IPS DF 6.9 (cell line): ENCODE measurements around the gene DKKL1.
"Not testable (repeated sequence)": the region's sequence is repeated elsewhere in the genome, so short reads cannot be mapped to it uniquely, and the experiment has no call there.

Source experiments
- DNase-seq: peaks from one replicate; pipeline ENCODE4 v3.0.0-alpha.2; 2013; ENCODE audit warnings: low read depth, low spot score
- H3K27ac ChIP-seq: one replicate; pipeline ENCODE4 v1.5.1; 2013; ENCODE audit warnings: low read length, control low read depth
- H3K27me3 ChIP-seq: 2 replicates; pipeline ENCODE4 v1.6.1; 2013; ENCODE audit warnings: mild to moderate bottlenecking, low read length; ENCODE audit not compliant: control insufficient read depth, insufficient read depth
- H3K36me3 ChIP-seq: 2 replicates; pipeline ENCODE4 v1.6.1; 2013; ENCODE audit warnings: low read length; ENCODE audit not compliant: control insufficient read depth, insufficient read depth
- H3K4me1 ChIP-seq: 2 replicates; pipeline ENCODE4 v1.6.1; 2013; ENCODE audit warnings: low read length; ENCODE audit not compliant: control insufficient read depth, insufficient read depth
- H3K4me3 ChIP-seq: 2 replicates; pipeline ENCODE4 v1.5.1; 2013; ENCODE audit warnings: mild to moderate bottlenecking, low read length
- H3K9me3 ChIP-seq: 2 replicates; pipeline ENCODE4 v1.6.1; 2013; ENCODE audit warnings: low read length, inconsistent platforms; ENCODE audit not compliant: control insufficient read depth, insufficient read depth
- WGBS: extraction: QIAGEN DNeasy Blood & Tissue Kit; methylation state at CpG from one replicate; pipeline ENCODE4 v1.1.7; 2013; ENCODE audit warnings: mixed read lengths, missing lambda C conversion rate; ENCODE audit not compliant: insufficient read length, insufficient coverage; 5-methylcytosine and 5-hydroxymethylcytosine counted together

The DKKL1 gene

GRCh38 chr19:49364083-49364737 is 533 bp downstream of the DKKL1 start:
- Histone ChIP-seq H3K9me3 (no peaks in the 10 kb centered on the region), H3K27ac (no peak overlapping the region), H3K4me1 (peaks cover 3% of the 10 kb centered on the region; the same call in 1 of the 2 replicates), H3K36me3 (peaks cover 4% of the 10 kb centered on the region; the same call in 1 of the 2 replicates), H3K4me3 (no peak overlapping the region), H3K27me3 (no peaks in the 10 kb centered on the region)
- no CpG with 5 or more reads among the region's 27 CpGs for WGBS
- no peak for DNase-seq

GRCh38 chr19:49366110-49366509 is 2.4 kb downstream of the DKKL1 start:
- Histone ChIP-seq H3K9me3 (peaks cover 5% of the 10 kb centered on the region), H3K4me3 (no peak overlapping the region), H3K4me1 (peaks cover 3% of the 10 kb centered on the region; the same call in 1 of the 2 replicates), H3K27ac (no peak overlapping the region), H3K27me3 (no peaks in the 10 kb centered on the region), H3K36me3 (no peaks in the 10 kb centered on the region)
- DNase-seq: no peak

GRCh38 chr19:49368711-49369358 is 5.2 kb downstream of the DKKL1 start:
- Histone ChIP-seq H3K4me3 (no peak overlapping the region), H3K36me3 (no peaks in the 10 kb centered on the region), H3K27ac (no peak overlapping the region), H3K9me3 (peaks cover 5% of the 10 kb centered on the region), H3K27me3 (no peaks in the 10 kb centered on the region), H3K4me1 (peaks cover 3% of the 10 kb centered on the region; the same call in 1 of the 2 replicates)
- no peak for DNase-seq
- WGBS: no CpG with 5 or more reads among the region's 5 CpGs

- no peaks in the 10 kb centered on the region for H3K36me3 ChIP-seq
- no CpG with 5 or more reads among the region's 3 CpGs for WGBS
- no peaks in the 10 kb centered on the region for H3K4me1 ChIP-seq
- H3K4me3 ChIP-seq: no peak overlapping the region
- no peak overlapping the region for H3K27ac ChIP-seq
- no peaks in the 10 kb centered on the region for H3K27me3 ChIP-seq
- H3K9me3 ChIP-seq: peaks cover 5% of the 10 kb centered on the region
- DNase-seq: no peak
Measured at GRCh38 chr19:49371184-49371583, 7.5 kb downstream of the DKKL1 start.

DNA sequence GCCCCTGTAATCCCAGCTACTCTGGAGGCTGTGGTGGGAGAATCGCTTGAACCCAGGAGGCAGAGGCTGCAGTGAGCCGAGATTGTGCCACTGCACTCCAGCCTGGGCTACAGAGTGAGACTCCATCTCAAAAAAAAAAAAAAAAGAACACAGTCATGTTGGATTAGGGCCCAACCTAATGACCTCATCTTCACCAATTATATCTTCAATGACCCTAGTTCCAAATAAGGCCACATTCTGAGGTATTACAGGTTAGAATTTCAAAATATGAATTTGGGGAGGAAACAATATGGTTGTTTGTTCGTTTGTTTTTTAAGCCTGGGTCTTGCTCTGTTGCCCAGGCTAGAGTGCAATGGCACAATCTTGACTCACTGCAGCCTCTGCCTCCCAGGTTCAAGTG is 9.5 kb downstream of the DKKL1 start:
- not testable (repeated sequence) for H3K4me1 ChIP-seq, H3K27ac ChIP-seq, DNase-seq, H3K9me3 ChIP-seq, H3K36me3 ChIP-seq, H3K27me3 ChIP-seq, H3K4me3 ChIP-seq
- WGBS: no CpG with 5 or more reads among the region's 3 CpGs

- no peak for DNase-seq
- no peak overlapping the region for H3K4me3 ChIP-seq
- peaks cover 2% of the 10 kb centered on the region; the same call in 1 of the 2 replicates for H3K9me3 ChIP-seq
- no peaks in the 10 kb centered on the region for H3K27me3 ChIP-seq
- no CpG with 5 or more reads among the region's 16 CpGs for WGBS
- no peaks in the 10 kb centered on the region for H3K4me1 ChIP-seq
- no peak overlapping the region for H3K27ac ChIP-seq
- H3K36me3 ChIP-seq: no peaks in the 10 kb centered on the region
Measured at GRCh38 chr19:49374665-49375434, 11.2 kb downstream of the DKKL1 start.

- Histone ChIP-seq H3K27me3 (no peaks in the 10 kb centered on the region), H3K4me1 (no peaks in the 10 kb centered on the region), H3K27ac (no peak overlapping the region), H3K36me3 (no peaks in the 10 kb centered on the region), H3K9me3 (no peaks in the 10 kb centered on the region), H3K4me3 (no peak overlapping the region)
- DNase-seq: no peak
- WGBS: no CpG with 5 or more reads among the region's 3 CpGs
Measured at GRCh38 chr19:49378512-49378911, 14.8 kb downstream of the DKKL1 start.

GRCh38 chr19:49380391-49380790 is 16.7 kb downstream of the DKKL1 start:
- no peaks in the 10 kb centered on the region for H3K27me3 ChIP-seq
- no peaks in the 10 kb centered on the region for H3K9me3 ChIP-seq
- no CpG with 5 or more reads among the region's 3 CpGs for WGBS
- no peaks in the 10 kb centered on the region for H3K36me3 ChIP-seq
- H3K4me3 ChIP-seq: no peak overlapping the region
- no peaks in the 10 kb centered on the region for H3K4me1 ChIP-seq
- no peak for DNase-seq
- H3K27ac ChIP-seq: no peak overlapping the region

GRCh38 chr19:49382639-49383038 is 19.0 kb downstream of the DKKL1 start:
- Histone ChIP-seq H3K36me3 (no peaks in the 10 kb centered on the region), H3K9me3 (no peaks in the 10 kb centered on the region), H3K27me3 (no peaks in the 10 kb centered on the region), H3K4me1 (no peaks in the 10 kb centered on the region), H3K27ac (no peak overlapping the region), H3K4me3 (no peak overlapping the region)
- no peak for DNase-seq
- 100% methylated on average over 2 of the region's 5 CpGs for WGBS

DNA sequence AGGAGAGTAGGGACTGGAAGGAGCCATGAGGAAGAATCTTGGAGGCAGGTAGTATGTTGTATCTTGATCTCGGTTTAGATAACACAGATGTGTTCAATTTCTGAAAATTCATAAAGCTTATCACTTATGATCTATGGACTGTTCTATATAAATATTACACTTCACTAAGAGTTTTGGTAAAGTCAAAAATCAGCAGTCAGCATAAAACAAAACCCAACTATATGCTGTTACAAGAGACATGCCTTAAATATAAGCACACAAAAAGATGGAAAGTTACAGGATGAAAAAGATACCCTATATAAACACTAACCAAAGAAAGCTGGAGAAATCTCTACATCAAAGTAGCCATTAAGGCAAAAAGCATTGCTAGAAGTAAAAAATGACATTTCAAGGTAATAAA is 19.9 kb downstream of the DKKL1 start:
- no peak for DNase-seq
- Histone ChIP-seq H3K9me3 (no peaks in the 10 kb centered on the region), H3K36me3 (no peaks in the 10 kb centered on the region), H3K27ac (no peak overlapping the region), H3K4me3 (no peak overlapping the region), H3K27me3 (no peaks in the 10 kb centered on the region), H3K4me1 (no peaks in the 10 kb centered on the region; the same call in 1 of the 2 replicates)
- no CpG with 5 or more reads among the region's 1 CpG for WGBS
